Measurements from ENCODE around the gene TFAP2E.

DNA sequence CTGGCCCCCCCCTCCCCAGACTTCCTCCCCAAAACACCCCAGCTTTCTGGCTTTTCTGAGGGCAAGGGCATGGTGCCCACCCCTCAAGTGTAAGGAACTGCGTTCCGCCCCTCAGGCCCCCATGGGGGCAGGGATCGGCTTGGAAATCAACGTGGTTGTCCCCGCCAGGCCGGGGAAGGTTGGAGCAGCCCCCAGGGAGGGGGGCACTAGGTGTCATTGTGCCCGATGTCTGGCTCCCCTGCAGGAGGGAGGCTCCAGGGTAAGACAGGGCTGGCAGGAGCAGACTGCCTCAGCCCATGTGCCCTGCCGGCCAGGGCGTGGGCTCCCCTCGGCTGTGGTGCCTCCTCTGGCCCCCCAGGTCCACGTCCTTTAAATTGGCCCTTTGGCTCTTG is 7.4 kb upstream of the TFAP2E start:
- TF ChIP-seq, protein P1, sequence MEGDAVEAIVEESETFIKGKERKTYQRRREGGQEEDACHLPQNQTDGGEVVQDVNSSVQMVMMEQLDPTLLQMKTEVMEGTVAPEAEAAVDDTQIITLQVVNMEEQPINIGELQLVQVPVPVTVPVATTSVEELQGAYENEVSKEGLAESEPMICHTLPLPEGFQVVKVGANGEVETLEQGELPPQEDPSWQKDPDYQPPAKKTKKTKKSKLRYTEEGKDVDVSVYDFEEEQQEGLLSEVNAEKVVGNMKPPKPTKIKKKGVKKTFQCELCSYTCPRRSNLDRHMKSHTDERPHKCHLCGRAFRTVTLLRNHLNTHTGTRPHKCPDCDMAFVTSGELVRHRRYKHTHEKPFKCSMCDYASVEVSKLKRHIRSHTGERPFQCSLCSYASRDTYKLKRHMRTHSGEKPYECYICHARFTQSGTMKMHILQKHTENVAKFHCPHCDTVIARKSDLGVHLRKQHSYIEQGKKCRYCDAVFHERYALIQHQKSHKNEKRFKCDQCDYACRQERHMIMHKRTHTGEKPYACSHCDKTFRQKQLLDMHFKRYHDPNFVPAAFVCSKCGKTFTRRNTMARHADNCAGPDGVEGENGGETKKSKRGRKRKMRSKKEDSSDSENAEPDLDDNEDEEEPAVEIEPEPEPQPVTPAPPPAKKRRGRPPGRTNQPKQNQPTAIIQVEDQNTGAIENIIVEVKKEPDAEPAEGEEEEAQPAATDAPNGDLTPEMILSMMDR (IDR thresholded peaks at IDR 0.05 in 4 of 5, conservative IDR thresholded peaks at IDR 0.05 in 1 of 5) = no peak
- no peak for TF ChIP-seq POLR2A (IDR thresholded peaks at IDR 0.05)

Data from gastrocnemius medialis (tissue), 4 donors.